ENCODE data around the gene MXI1.
"Not testable (repeated sequence)": the region's sequence is repeated elsewhere in the genome, so short reads cannot be mapped to it uniquely, and the experiment has no call there.

MXI1 gene

GRCh38 chr10:110312206-110312605, 104.8 kb downstream of the MXI1 start:
- DNase-seq (ENCODE audit: low read depth in 3 of 3, low spot score in 1 of 3), result no peak

- no peak for DNase-seq (ENCODE audit: low read depth in 3 of 3, low spot score in 1 of 3)
Observed at GRCh38 chr10:110313674-110314073, 106.3 kb downstream of the MXI1 start.

- DNase-seq (ENCODE audit: low read depth in 3 of 3, low spot score in 1 of 3), result no peak
Observed at GRCh38 chr10:110317866-110318850, 110.8 kb downstream of the MXI1 start.

GRCh38 chr10:110321869-110322620, 114.6 kb downstream of the MXI1 start:
- no peak for DNase-seq (ENCODE audit: low read depth in 3 of 3, low spot score in 1 of 3)

- DNase-seq (ENCODE audit: low read depth in 3 of 3, low spot score in 1 of 3), result no peak
Observed at GRCh38 chr10:110323503-110323902, 116.1 kb downstream of the MXI1 start.

- no peak for DNase-seq (ENCODE audit: low read depth in 3 of 3, low spot score in 1 of 3)
Observed at GRCh38 chr10:110324201-110324804, 116.9 kb downstream of the MXI1 start.

GRCh38 chr10:110324805-110325280, 117.4 kb downstream of the MXI1 start:
- no peak for DNase-seq (ENCODE audit: low read depth in 3 of 3, low spot score in 1 of 3)

GRCh38 chr10:110326351-110327032, 119.1 kb downstream of the MXI1 start:
- DNase-seq (ENCODE audit: low read depth in 3 of 3, low spot score in 1 of 3), result no peak

- no peak for DNase-seq (ENCODE audit: low read depth in 3 of 3, low spot score in 1 of 3)
Observed at GRCh38 chr10:110327262-110327914, 120.0 kb downstream of the MXI1 start.

- no peak for DNase-seq (ENCODE audit: low read depth in 3 of 3, low spot score in 1 of 3)
Observed at GRCh38 chr10:110330675-110331074, 123.3 kb downstream of the MXI1 start.

- not testable (repeated sequence) for DNase-seq (ENCODE audit: low read depth in 3 of 3, low spot score in 1 of 3)
Observed at GRCh38 chr10:110331226-110331795, 123.9 kb downstream of the MXI1 start.

GRCh38 chr10:110334061-110334656, 126.8 kb downstream of the MXI1 start:
- DNase-seq (ENCODE audit: low read depth in 3 of 3, low spot score in 1 of 3), result no peak

- DNase-seq (ENCODE audit: low read depth in 3 of 3, low spot score in 1 of 3), result no peak
Observed at GRCh38 chr10:110335314-110336064, 128.1 kb downstream of the MXI1 start.

GRCh38 chr10:110336111-110336721, 128.8 kb downstream of the MXI1 start:
- no peak for DNase-seq (ENCODE audit: low read depth in 3 of 3, low spot score in 1 of 3)

Data from stimulated activated CD4-positive, alpha-beta T cell treated with anti-CD3 and anti-CD28 coated beads, TNF-alpha, amount 100 ng/mL, for 1 hour (primary cell).